ENCODE results near the gene NBDY.

Gene NBDY

GRCh38 chrX:56786889-56787733 lies 58.1 kb downstream of the NBDY start:
- no peak for FAIRE-seq

GRCh38 chrX:56787734-56788152 lies 58.7 kb downstream of the NBDY start:
- FAIRE-seq, result no peak

- FAIRE-seq, result no peak
These were observed 59.2 kb downstream of the NBDY start for GRCh38 chrX:56788229-56788628.

GRCh38 chrX:56788717-56789122 lies 59.7 kb downstream of the NBDY start:
- no peak for FAIRE-seq

GRCh38 chrX:56789518-56790070 lies 60.6 kb downstream of the NBDY start:
- FAIRE-seq, result no peak

- FAIRE-seq, result no peak
These were observed 61.7 kb downstream of the NBDY start for GRCh38 chrX:56790778-56791177.

- FAIRE-seq, result no peak
These were observed 62.4 kb downstream of the NBDY start for GRCh38 chrX:56791456-56791855.

- FAIRE-seq, result no peak
These were observed 63.4 kb downstream of the NBDY start for GRCh38 chrX:56792270-56793111.

- no peak for FAIRE-seq
These were observed 64.0 kb downstream of the NBDY start for GRCh38 chrX:56793112-56793430.

GRCh38 chrX:56793521-56794320 lies 64.7 kb downstream of the NBDY start:
- no peak for FAIRE-seq

- no peak for FAIRE-seq
These were observed 65.6 kb downstream of the NBDY start for GRCh38 chrX:56794404-56795230.

- FAIRE-seq, result no peak
These were observed 66.3 kb downstream of the NBDY start for GRCh38 chrX:56795309-56795868.

GRCh38 chrX:56796641-56797395 lies 67.8 kb downstream of the NBDY start:
- no peak for FAIRE-seq

GRCh38 chrX:56797574-56798338 lies 68.7 kb downstream of the NBDY start:
- no peak for FAIRE-seq

GRCh38 chrX:56798339-56798711 lies 69.3 kb downstream of the NBDY start:
- FAIRE-seq, result no peak

GRCh38 chrX:56798866-56799758 lies 70.1 kb downstream of the NBDY start:
- FAIRE-seq, result no peak

GRCh38 chrX:56800307-56800706 lies 71.3 kb downstream of the NBDY start:
- FAIRE-seq, result no peak

- no peak for FAIRE-seq
These were observed 71.8 kb downstream of the NBDY start for GRCh38 chrX:56800801-56801200.

- FAIRE-seq, result no peak
These were observed 73.4 kb downstream of the NBDY start for GRCh38 chrX:56802428-56802827.

All from colon (tissue), 2 donors.